Sigmoid colon (tissue), 3 donors: Measurements from ENCODE around the gene NKAIN4.

Experiments used
- POLR2A ChIP-seq, 2 donors: fragments of 450-650 bp; IDR thresholded peaks; one replicate each; pipeline ENCODE4 v1.6.1; 2016; ENCODE audit warnings: antibody characterized with exemption in 2 of 2, mild to moderate bottlenecking in 2 of 2, moderate library complexity in 2 of 2
- TF ChIP-seq, protein P1 (sequence below), 4 experiments: fragments of 450-650 bp in 3 of 4; fragments of 200-600 bp in 1 of 4; IDR thresholded peaks; one replicate each; pipeline ENCODE4 v1.5.1; 2016 to 2019; ENCODE audit warnings: antibody characterized with exemption in 4 of 4, mild to moderate bottlenecking in 3 of 4, moderate library complexity in 2 of 4

DNA sequence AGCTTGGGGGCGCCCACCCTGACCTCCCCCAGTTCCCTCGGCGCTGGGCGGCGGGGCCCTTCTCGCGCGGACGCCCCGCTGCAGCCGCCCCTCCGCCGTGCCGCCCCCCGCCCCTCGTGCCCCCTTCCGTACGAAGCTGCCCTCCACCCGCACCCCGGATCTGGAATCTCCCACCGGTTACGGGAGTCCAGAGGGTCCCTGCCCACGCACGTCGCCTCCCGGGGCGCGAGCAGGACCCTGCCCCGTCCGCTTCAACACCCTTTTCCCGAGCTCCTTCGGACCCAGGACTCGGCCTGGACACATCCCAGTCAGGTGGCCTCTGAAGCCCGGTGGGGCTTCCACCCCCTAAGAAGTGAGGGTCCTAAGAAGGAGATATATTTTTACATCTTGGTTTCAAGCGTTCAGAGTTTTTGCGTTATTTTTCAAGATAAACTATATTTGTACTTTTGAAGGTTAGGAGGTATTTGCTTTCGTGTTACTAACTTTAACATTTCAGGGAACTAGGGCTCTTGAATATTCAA lies 18.9 kb upstream of the NKAIN4 start:
- no peak for TF ChIP-seq POLR2A (IDR thresholded peaks at IDR 0.05)
- TF ChIP-seq, protein P1, sequence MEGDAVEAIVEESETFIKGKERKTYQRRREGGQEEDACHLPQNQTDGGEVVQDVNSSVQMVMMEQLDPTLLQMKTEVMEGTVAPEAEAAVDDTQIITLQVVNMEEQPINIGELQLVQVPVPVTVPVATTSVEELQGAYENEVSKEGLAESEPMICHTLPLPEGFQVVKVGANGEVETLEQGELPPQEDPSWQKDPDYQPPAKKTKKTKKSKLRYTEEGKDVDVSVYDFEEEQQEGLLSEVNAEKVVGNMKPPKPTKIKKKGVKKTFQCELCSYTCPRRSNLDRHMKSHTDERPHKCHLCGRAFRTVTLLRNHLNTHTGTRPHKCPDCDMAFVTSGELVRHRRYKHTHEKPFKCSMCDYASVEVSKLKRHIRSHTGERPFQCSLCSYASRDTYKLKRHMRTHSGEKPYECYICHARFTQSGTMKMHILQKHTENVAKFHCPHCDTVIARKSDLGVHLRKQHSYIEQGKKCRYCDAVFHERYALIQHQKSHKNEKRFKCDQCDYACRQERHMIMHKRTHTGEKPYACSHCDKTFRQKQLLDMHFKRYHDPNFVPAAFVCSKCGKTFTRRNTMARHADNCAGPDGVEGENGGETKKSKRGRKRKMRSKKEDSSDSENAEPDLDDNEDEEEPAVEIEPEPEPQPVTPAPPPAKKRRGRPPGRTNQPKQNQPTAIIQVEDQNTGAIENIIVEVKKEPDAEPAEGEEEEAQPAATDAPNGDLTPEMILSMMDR (IDR thresholded peaks at IDR 0.05) = no peak
